Activated CD4-positive, CD25-positive, alpha-beta regulatory T cell (primary cell): ENCODE results near the gene TIPARP.
"Not testable (repeated sequence)": the region's sequence is repeated elsewhere in the genome, so short reads cannot be mapped to it uniquely, and the experiment has no call there.

Source experiments
- DNase-seq, 4 experiments: peaks; one replicate each; lab custom pipeline; 2025; lab: John Stamatoyannopoulos, UW

TIPARP gene

GRCh38 chr3:156739976-156740375, 65.6 kb downstream of the TIPARP start:
- no peak for DNase-seq

GRCh38 chr3:156740581-156740980, 66.2 kb downstream of the TIPARP start:
- DNase-seq = not testable (repeated sequence)

DNA sequence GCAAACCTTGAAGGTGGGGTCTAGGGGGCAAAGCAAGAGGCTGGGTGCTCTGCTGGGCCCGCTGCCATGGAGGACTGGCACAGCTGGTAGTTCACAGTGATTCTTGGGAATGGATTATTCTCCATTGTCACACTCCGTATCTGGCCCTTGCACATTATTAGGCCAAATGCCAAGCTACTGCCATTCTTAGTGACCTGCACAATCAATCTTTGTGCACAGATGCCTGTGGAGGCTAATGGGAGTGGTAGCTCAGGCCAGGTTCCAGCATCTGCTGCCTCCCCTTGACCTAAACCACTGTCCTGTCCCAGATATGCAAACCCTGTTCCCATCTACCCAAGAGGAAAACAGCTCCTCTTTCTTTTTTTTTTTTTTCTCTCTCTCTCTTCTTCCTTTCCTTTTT, 67.5 kb downstream of the TIPARP start:
- DNase-seq = no peak

GRCh38 chr3:156742401-156742800, 68.0 kb downstream of the TIPARP start:
- no peak for DNase-seq

DNA sequence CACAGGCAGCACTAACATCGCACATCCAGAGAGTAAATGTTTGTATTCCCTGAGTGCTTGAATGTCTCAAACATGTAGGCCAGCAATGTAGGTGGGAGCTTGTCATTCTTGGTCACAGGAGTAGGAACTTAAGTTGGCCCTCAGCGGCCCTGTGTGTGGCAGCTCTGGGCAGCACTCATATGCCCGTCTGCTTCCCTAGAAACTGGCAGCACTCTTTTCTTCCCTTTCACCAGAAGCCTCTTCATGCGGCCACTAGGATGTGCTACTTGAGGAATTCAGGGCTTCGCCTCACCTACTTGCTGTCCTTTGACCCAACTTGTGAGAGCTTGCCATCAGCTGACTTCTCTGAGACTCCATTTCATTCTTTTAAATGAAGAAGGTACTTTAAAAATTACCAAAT, 69.5 kb downstream of the TIPARP start:
- DNase-seq = no peak

DNA sequence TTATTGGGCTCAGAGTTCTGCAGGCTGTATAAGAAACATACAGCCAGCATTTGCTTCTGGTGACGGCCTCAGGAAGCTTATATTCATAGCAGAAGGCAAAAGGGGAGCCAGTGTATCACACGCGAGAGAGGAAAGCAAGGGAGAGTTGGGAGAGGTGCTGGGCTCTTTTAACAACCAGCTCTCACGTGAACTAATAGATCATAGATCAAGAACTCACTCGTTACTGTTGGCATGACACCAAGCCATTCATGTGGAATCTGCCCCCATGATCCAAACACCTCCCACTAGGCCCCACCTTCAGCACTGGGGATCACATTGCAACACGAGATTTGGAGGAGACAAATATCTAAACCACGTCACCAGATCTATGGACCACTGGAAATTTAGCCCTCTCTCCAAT, 70.2 kb downstream of the TIPARP start:
- no peak for DNase-seq

GRCh38 chr3:156745766-156746165, 71.4 kb downstream of the TIPARP start:
- DNase-seq = no peak

- no peak for DNase-seq
Measured at GRCh38 chr3:156747046-156747445, 72.7 kb downstream of the TIPARP start.

DNA sequence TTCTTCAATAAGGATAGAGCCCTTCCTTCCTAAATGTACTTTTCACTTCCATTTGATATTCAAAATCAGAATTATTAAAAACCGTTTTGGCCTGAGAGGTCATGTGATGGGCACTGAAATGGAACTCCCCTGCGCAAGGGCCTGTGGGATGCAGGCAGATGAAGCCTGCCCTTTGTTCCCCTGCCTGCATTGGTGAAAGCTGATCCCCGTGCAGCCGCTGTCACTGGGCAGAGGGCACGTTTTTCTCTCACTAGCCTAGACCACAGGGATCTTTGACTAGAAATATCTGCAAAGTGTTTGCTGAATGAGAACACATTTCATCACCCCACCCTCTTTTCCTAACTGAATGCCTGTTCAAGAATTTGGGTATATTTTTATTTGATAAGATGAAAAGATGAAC, 74.9 kb downstream of the TIPARP start:
- no peak for DNase-seq

DNA sequence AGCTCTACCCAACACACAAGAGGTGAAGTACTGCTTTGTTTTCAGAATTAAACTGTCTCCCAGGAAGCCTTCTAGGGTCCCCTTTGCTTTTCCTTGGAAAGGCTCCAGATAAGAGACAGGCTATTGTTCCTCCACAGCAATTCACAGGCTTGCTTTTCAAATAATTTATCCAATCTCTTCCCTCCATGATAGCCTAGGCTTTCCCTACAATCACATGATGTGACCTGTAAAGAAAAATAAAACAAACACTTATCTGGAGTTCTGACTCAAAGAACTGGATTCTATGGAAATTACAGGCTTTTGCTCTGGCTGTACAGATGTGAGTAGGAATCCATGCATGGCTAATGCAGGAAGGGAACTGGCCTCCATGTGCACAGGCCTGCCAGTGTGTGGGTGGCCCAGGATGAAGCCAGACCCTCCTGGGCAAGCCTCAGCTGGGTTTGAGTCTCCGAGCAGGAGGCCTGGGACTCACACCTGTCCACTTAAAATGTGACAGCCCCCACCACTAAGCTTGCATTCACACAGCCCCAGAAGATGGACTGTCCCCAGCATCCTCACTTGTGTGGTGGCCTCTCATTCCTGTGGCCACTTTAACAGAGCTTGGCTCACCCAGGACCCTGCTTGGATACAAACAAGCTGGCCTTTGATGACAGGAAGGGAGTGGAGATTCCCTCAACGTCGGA, 75.9 kb downstream of the TIPARP start:
- no peak for DNase-seq

DNA sequence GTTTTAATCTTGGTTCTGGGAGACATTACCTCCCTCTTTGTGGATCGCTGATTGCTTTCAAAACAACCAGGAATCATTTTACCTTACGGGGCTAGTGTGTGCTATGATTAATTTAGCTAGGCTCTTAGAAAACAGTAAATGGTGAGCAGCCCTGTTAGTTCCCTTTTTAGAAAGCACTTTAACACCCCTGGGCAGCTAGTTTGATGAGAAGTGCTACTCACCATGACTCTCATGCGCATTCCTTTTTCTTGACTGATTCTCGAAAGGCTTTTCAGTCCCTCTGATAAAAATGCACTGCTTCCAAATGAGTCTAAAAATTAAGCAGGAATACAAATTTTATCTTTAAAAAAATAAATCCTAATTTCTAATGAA, 76.5 kb downstream of the TIPARP start:
- no peak for DNase-seq

DNA sequence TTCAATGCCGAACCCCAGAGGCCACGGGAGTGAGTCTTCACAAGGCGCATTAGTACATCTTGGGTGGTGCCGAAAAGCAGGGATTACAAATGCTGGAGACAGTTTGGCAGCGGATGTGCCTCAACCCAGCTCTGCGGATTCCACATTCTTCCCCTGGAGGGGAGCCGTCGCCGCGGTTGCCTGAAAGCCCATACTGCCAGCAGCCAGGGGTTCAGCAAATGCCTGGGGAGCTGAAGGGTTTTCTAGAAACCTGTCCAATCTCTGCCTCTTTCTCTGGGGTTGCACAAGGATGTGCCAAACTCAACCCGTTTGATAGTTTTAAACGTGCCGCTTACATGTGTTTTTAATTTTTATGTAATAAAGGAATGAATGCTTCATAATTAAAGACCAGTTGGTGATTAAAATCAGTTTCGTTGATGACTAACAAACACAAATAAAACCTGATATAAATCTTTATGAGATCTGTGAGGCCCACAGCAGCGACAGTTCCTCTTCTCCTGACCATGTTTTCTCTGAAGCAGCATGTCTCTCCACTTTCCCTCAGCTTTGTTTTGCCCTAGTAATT, 77.2 kb downstream of the TIPARP start:
- no peak for DNase-seq
